ENCODE data around the gene TMEM182. TPM values are rescaled to one million over a fixed set of nuclear protein-coding genes. Genes with fewer than 3 reads are reported as not detected.

The TMEM182 gene
- polyA plus RNA-seq, 1 experiment = 2.6 TPM

DNA sequence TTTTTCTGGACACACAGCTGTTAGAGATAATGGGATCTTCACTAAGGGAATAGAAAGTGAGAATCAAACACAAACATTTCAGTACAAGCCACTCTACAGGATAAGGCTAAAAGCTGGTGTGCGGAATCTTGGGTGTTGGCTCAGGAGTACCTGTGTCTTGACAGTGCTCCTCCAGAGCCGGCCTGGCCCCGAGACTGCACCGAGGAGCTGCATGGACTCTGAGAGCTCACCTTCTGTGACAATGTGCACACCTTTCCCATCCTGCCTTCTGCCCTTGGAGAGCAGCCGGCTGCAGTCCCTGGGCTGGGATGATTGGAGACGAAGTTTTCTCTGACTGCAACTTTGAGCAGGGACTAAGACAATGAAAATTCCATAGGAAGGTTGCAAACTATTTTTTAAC lies 89.1 kb downstream of the TMEM182 start:
- POLR2A ChIA-PET = no interaction called here

DNA sequence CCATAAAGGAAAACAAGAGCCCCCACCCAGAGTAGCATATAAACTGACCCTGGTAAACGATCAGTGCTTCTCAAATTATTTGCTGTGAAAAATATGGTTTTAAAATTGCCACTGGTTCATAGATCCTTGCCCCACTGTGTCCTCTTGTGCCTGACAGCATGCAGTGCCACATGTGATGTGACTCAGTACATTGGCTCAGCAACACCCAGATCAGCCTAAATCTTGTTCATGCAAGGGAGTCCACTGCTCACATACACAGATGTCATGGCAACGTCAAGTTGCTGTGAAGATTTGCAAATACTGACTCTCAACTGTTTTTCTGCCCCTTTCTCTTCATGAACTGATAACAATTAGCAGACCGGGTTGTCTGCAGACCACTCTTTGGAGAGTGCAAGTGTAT lies 91.0 kb downstream of the TMEM182 start:
- no peaks in the 10 kb centered on the region for H3K27me3 ChIP-seq (ENCODE audit: control insufficient read depth, insufficient read depth, low read length)
- no peak overlapping the region for H3K4me3 ChIP-seq (ENCODE audit: low read depth, low read length)
- TF ChIP-seq CTCF (IDR thresholded peaks at IDR 0.05; ENCODE audit: insufficient read depth, low read depth, low read length) = no peak
- H3K36me3 ChIP-seq (ENCODE audit: control insufficient read depth, insufficient read depth, low read length) = no peaks in the 10 kb centered on the region
- ChIA-PET CTCF (interaction anchor here (3.3 kb wide), 1 partner anchor 12 kb away, joined by 26 read pairs; no protein-coding TSS in a partner anchor), POLR2A (no interaction called here)
- DNase-seq (ENCODE audit: low read depth) = no peak

More for the DNA sequence above, 89.1 kb downstream of the TMEM182 start:
- H3K27me3 ChIP-seq (ENCODE audit: control insufficient read depth, insufficient read depth, low read length) = no peaks in the 10 kb centered on the region
- H3K36me3 ChIP-seq (ENCODE audit: control insufficient read depth, insufficient read depth, low read length) = no peaks in the 10 kb centered on the region
- H3K4me3 ChIP-seq (ENCODE audit: low read depth, low read length) = no peak overlapping the region
- no peak for TF ChIP-seq CTCF (IDR thresholded peaks at IDR 0.05; ENCODE audit: insufficient read depth, low read depth, low read length)
- CTCF ChIA-PET = interaction anchor here (3.3 kb wide), 1 partner anchor 10 kb away, joined by 26 read pairs; no protein-coding TSS in a partner anchor
- no peak for DNase-seq (ENCODE audit: low read depth)

Other genes starting within 250 kb of the TMEM182 start
- gene SLC9A2, start 142.5 kb upstream of the TMEM182 start, polyA plus RNA-seq (2011; rRNA removed) = not detected in 2 replicates

Data from BJ (cell line).